EH (cell line): ENCODE results near the gene DPY19L3.
"Not testable (repeated sequence)": the region's sequence is repeated elsewhere in the genome, so short reads cannot be mapped to it uniquely, and the experiment has no call there.

ENCODE experiments used
- DNase-seq: peaks from one replicate; pipeline ENCODE4 v3.0.0-alpha.2; 2015; ENCODE audit warnings: low read depth

Gene DPY19L3

DNA sequence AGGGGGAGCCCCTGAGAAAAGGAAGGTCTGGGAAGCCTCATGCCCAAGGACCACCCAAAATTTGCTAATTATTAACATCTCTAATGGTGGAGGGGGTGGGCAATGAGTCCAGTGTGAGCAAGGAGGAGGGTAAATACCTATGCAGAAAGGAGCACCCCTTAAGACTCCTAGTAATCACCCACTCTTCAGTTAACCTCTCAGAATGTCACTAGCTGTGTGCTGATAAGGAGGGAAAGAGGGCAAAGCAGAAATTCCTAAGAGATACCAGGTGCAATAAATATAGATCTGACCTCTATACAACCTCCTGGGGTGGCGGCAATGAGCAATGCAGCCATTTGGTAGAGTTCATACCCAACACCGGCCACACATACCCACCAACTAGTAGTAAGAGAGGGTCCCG, 12.7 kb upstream of the DPY19L3 start:
- DNase-seq: no peak

DNA sequence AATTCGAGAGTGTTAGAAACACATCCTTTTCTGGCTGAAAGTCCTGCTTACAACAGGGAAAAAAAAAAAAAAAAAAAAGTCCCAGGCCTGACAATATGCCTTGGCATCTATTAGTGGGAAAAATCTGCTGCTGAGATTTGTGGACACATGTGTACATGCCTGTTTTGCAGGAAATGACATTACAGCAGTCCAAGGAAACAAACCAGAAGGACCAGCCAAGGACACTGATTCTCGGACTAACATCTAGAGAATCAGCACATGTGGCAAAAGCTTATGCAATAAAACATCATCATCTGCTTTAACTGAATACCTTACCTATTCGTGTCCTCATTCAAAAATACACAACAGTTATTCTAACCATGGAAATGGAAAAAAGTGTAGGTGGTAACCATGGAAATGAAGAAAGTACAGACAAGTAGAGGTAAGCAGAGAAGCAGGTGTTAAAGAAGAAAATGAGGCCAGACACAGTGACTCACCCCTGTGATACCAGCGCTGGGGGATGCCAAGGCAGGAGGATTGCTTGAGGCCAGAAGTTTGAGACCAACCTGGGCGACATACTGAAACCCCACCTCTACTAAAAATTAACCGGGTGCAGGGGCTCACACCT, 9.4 kb upstream of the DPY19L3 start:
- no peak for DNase-seq

DNA sequence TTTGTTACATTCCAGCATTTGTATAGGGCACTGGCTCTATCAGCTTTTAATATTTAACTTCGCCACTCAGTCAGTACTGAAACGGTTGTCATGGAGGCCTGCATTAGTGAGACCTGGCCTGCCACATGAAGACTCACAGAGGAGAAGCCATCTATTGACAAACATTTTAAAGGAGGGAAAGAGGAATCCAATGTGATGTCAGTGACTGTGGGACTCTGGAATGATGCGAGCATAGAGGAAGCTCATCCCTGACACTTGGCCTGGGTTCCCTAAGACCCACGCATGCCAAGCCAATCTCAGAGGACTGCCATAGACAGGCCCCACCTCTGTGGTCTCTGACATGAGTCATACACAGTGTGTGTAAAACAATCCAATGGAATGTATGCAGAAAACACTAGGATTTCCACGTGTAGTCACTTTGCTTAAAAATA, 7.9 kb upstream of the DPY19L3 start:
- DNase-seq: peak; percentile 89

DNA sequence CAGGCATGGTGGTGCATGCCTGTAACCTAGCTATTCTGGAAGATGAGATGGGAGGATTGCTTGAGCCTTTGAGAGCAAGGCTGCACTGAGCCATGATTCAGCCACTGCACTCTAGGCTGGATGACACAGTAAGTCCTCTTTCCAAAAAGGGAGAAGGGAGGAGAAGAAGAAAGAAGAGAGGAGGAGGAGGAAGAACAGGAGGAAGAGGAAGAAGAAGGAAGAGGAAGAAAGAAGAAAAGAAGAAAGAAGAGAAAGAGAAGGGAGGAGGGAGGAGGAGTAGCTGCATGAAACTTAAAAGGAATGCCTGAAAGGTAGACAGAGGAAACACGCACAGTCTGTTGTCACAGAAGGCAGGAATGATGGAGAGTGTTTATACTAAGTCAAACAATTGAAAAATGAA, 3.6 kb upstream of the DPY19L3 start:
- DNase-seq: no peak

DNA sequence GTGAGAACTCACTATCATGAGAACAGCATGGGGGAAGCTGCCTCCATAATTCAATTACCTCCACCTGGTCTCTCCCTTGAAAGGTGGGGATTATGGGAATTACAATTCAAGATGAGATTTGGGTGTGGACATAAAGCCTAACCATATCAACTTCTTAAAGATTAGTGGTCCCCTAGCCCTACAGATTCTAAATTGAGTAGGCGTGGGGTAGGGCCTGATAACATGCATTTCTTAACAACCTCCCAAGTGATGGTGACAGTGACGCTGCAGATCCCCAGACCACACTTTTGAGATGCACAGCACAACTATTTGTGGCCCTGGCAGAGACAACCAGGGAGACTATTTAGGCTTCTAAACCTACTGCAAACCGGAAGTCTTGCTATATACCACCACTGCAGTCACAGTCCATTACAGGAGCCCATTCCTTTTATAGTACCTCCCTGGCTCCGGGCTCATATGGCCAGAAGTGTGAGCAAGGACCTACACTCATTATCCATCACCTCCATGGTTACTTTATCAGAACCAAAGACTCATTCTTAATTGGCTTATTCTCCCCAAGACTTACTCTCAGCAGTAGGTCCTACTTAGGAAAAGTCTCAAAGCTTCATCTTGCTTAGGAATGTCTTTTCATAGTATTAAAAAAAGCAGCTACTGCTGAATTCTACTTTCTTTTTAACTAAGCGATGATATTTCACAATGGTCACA, 2.1 kb upstream of the DPY19L3 start:
- no peak for DNase-seq

DNA sequence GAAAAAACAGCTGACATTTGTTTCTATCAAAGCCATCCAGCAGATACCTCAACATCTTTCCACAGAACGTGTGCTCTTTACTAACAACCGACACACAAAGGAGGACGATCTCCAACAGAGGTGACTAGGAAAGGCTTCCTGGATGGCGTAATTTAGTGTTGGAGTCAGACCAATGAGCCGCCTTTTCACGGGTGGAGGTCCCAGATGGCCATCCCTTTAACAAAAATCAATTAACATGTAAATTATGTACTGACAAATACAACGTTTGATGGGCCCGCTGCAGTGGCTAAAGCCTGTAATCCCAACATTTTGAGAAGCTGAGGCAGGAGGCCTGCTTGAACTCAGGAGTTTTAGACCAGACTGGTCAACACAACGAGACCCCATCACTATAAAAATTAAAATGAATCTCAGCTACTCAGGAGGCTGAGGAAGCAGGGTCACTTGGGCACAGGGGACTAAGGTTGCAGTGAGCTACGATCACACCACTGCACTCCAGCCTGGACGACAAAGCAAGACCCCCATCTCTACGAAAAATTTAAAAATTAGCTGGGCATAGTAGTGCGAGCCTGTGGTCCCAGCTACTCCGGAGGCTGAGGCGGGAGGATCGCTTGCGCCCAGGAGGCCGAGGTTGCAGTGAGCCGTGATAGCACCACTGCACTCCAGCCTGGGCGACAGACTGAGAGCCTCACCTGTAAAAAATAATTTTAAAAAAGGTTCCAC, 1.2 kb upstream of the DPY19L3 start:
- DNase-seq: no peak

DNA sequence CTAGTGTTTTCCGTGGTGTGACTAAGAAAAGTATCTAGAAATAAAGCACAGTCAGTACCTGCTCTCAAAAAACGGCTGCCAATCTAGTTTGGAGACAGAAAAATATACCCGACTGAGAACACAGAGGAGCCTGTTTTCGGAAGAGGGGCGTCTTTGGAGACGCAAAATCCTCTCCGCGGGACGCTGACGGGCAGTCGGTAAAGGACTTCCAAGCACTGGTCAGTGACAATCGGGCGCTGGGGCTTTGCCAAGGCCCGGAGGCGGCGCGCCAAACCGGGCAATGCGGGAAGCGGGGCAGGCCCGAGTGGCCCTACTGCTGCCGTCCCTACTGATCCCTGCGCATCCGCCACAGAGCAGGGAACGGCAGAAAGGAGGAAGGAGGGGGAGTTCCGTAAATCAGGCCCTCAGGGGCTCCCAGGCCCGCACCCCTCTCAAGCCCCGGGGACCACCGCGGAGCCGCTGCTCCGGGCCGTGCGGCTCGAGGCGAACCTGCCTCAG, 588 bp upstream of the DPY19L3 start:
- peak; percentile 56 for DNase-seq

DNA sequence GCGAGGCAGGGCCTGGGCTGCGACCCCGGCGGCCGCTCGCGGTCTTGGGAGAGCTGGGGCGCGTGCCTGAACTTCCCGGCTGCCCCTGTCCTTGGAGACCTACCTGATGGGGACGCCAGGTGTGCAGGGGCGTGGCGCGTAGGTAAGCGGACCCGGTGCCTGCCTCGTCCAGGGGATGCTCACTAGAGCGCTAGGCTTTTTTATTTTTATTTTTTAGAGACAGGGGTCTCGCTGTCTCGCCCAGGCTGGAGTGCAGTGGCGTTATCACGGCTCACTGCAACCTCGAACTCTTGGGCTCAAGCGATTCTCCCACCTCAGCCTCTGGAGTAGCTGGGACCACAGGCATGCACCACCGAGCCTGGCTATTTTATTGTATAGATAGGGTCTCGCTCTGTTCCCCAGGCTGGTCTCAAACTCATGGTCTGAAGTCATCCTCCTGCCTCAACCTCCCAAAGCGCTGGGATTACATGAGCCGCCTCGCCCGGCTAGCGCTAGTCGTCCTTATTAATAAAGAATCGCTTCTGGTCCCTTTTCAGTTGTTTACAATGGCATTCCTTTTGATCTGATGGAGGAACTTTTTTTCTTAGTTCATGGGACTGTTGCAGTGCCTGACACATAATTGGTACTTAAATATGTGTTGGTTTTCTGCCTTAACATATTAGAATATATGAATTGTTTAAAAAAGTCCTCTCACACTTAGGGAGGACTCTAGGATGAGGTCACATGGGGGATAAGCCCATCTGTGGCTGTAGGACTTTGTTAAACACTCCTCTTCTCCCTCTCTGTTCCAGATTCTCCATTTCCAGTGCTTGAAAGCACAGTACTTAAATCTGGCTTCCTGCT, 812 bp downstream of the DPY19L3 start:
- peak; percentile 19 for DNase-seq

DNA sequence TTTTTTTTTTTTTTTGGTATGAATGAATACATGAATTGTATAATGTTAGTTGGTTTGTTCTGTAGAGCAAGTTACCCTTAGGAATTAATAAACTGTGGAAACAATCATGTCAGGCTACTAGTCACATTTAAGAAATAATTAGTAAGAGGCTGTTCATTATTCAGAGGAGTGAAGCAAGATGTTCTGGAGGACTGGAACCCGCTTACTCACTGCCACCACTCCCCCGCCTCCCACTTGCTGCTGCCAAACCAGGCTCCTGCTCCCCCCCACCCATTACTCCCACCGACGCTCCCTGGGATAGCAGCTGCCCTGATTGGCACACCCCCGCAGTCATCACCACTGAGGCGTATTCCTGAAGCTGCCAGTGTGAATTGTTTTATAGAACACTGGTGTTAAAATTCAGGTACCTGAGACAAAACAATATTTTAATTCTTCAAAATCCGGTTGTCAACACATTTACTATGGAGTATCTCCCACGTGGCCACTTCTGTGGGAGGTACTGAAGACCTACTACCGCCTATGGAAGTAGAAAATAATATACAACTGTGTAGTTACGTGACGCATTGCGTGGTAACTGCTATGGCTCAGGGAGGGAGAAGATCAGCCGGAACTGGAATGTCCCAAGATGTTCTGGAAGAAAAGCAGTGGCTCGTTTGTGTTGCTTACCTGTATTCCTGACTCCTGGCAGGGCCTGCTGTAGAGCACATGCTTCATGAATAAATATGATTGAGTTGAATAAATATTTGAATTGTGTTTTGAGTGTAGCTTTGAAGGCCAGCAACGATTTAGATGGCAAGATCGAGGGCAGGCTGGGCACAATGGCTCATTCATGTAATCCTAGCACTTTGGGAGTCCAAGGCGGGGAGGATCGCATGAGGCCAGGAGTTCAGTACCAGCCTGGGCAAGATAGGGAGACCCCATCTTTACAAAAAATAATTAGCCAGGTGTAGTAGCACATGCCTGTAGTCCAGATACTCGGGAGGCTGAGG, 1.7 kb downstream of the DPY19L3 start:
- peak; percentile 30 for DNase-seq

DNA sequence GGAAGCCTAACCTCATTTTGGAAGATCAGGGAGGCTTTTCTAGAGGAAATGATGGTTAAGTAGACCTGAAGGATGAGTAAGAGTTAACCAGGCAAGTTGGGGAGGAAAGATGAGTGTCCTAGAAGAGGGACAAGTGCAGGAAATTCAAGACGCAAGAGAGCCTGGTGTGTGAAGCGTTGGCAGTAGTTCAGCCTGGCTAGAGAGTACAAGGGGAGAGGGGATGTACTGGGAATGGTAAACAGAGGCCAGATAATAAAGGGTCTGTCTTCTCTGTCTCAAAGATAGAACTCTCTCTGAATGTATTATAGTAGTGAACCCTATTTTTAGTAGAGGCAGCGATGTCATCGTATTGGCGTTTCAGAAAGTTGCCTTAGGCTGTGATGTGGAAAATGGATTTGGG, 9.7 kb downstream of the DPY19L3 start:
- peak; percentile 6 for DNase-seq

DNA sequence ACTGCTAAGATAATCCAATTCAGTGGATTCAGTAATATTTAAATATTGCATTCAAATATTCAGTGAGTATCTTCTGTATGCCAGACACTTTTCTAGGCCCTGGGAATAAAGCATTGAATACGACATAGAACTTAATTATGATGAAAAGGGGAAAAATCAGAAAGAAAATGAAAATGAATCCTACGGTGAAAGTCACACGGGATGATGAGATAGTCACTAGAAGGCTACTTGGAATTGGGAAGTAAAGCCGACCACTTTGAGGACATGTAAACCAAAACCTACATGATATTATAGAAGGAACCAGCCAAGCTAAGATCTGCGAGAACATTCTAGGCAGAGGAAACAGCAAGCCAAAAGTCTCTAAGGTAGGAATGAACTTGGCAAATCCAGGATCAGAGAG, 10.1 kb downstream of the DPY19L3 start:
- DNase-seq: no peak

DNA sequence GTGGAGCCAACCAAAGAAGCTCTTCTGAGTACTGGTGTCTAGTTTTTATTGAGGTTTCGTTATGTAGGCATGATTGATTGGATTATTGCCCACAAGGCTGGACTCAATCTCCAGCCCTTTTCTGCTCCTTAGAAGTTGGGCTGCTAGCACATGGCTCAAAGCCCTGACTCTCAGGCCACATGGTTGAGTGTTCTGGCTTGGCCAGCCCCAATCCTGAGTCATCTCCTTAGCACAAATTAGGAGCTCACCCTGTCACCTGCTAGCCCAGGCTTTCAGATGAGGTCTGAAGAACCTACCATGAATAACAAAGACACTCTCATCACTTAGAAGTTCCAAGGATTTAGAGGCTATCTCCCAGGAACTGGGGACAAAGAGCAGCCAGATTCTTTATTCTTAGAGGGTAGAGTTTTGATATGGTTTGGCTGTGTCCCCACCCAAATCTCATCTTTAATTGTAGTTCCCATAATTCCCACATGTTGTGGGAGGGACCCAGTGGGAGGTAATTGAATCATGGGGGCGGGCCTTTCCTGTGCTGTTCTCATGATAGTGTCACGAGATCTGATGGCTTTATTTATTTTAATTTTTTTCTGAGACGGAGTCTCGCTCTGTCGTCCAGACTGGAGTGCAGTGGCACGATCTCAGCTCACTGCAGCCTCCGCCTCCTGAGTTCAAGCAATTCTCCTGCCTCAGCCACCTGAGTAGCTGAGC, 11.3 kb downstream of the DPY19L3 start:
- DNase-seq: peak; percentile 11

DNA sequence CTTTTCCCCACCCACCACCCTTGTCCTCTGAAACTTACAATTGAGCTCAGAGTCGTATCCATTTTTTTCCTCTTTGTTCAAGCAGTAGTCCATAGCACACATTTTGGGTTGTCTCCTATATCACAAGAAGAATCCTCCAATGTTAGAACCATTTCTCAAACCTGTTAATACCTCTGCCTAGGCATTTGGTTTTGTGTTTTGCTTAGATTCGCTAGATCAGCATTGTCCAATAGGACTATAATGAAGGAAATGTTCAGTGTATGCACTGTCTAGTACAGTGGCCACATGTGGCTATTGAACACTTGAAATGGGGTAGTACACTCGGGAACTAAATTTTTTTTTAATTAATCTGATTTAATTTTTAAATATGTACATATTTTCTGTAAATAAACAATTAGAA, 12.6 kb downstream of the DPY19L3 start:
- DNase-seq: no peak

DNA sequence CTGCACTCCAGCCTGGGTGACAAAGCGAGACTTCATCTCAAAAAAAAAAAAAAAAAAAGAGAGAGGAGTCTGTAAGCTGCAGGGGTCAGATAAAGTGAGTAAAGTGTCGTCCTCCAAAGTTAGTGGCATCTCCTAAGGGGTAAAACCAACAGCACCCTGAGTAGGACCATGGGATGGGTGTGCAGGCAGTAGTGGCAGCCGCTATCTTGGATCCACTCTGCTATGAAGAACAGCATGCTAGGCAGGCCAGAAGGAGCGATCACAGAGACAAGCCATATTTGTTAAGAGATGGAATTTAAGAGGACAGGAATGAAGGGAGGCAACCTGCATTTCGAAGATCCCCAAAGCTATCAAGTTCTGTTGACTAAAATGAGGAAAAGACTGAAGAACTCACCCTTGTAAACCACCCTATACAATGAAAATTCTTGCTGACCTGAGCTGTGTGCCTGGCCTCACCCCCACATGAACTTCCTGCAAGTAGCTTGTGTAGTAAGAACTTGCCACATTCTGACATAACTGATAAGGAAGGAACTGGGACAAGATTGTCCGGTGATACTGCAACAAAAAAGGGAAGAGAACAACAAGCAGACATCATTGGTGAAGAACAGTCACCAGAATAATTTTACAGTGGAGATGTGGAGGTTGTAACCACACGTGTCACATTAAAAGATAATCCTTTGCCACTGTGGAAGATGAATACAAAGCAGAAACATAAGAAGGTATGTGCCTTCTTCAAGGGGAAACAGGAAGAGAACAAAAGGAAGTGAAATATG, 16.2 kb downstream of the DPY19L3 start:
- no peak for DNase-seq

DNA sequence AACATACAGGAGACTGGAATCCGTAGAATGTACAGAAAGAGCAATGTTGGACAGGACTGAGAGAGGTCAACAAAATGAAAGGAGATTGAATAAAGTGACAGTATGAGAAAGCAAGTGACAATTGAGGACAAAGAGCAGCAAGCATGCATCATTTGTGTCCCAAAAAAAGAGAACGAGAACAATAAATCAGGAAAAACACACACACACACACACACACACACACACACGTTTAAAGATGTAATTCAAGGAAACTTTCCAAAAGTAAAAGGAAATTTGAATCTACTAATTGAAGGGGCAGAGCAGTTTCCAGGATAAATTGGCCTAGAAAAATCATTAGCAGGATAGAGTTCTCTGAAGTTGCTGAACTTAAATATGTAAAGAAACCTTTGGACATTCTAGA, 16.9 kb downstream of the DPY19L3 start:
- no peak for DNase-seq

DNA sequence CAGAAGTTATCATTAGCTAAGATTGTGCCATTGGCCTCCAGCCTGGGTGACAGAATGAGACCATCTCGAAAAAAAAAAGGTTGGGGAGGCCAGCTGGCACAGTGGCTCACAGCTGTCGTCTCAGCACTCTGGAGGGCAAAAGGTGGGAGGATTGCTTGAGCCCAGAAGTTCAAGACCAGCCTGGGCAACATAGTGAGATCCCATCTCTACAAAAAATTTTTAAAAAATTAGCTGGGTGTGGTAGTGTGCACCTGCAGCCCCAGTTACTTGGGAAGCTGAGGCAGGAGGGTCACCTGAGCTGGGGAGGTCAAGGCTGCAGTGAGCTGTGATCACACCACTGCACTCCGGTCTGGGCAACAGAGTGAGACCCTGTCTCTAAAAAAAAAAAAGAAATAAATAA, 18.4 kb downstream of the DPY19L3 start:
- DNase-seq: not testable (repeated sequence)

DNA sequence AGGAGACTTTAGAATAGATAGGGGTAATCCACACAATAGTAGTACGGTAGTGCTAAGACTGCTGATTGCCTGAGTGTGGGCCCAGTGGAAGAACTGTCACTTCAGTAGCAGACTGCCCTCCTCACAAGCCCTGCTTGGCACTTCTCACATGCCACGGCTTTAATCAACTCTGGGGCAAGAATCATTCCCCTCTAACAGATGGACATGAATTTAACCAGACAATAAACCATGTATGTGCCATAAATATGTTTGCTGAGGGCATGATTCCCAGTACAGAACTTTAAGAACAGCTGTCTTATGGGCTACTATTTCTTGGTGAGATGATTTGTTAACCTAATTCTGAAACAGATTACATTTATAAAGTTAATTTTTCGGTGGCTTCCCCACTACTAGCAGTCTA, 22.0 kb downstream of the DPY19L3 start:
- DNase-seq: no peak

DNA sequence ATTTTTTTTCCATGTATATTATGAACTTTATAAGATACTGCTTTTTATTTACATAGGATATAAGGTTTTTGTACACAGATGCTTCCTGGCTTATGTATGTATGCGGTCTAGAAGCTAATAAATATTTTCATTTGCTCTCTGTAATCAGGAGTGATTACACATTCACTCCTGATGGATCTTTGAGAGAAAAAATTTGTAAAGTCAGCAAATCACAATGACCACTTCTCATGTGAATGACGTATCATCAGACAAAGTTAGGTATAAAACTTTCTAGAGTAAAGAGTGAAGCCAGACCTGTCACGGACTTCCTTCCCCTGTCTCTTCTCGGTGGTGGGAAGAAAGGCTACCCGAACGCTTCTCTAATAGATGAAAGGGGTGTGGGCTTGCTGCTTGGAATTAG, 31.1 kb downstream of the DPY19L3 start:
- DNase-seq: no peak

DNA sequence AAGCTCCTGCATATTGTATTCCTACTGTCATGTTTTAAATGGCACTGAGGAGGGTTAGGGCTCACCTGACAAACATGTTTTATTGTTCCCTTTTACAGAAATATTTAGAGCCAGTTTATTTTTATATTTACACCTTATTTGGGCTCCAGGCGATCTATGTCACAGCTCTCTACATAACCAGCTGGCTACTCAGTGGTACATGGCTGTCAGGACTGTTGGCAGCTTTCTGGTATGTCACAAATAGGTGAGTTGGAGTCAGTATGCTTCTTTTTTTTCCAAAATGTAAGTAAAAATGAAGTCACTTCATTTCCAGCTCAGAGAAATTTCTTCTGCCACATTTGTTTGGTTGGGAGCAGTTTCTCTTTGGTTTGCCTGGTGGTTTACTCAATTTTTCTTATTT, 31.5 kb downstream of the DPY19L3 start:
- no peak for DNase-seq

DNA sequence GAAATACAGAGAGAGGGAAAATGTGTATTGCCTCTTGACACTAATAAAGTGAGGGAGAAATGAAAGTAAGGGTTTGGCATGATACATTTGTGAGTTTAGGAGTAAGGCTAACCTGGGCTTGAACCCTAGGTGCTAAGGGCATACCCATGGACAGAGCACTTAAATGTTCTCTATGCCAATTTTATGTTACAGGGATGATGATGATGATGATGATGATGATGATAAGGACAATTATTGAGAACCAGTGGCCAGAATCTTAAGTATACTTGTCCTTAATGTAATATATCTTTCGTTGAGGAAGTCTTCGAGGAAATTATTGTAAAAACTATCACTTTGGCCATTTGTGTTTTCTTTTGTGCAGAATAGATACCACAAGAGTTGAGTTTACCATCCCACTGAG, 33.2 kb downstream of the DPY19L3 start:
- DNase-seq: no peak
